NB4 (cell line): ENCODE measurements around the gene RHO.

Experiments used
- CTCF ChIP-seq: IDR thresholded peaks from one replicate; pipeline ENCODE4 v1.5.1; 2012; ENCODE audit warnings: low read depth, low read length
- POLR2A ChIP-seq: IDR thresholded peaks from 2 replicates; pipeline ENCODE4 v1.6.1; 2011; ENCODE audit warnings: mild to moderate bottlenecking; ENCODE audit not compliant: insufficient read length; ENCODE audit errors: extremely low read depth

- no peak for TF ChIP-seq CTCF
- no peak for TF ChIP-seq POLR2A
Observed at GRCh38 chr3:129547241-129547640, 18.8 kb downstream of the RHO start.
